NCI-H128 (cell line): Measurements from ENCODE around the gene SERP1.
"Not testable (repeated sequence)": the region's sequence is repeated elsewhere in the genome, so short reads cannot be mapped to it uniquely, and the experiment has no call there.

Experiments
- DNase-seq: peaks from one replicate; lab custom pipeline; 2025; ENCODE audit not compliant: unreplicated experiment; lab: John Stamatoyannopoulos, UW

Gene SERP1

DNA sequence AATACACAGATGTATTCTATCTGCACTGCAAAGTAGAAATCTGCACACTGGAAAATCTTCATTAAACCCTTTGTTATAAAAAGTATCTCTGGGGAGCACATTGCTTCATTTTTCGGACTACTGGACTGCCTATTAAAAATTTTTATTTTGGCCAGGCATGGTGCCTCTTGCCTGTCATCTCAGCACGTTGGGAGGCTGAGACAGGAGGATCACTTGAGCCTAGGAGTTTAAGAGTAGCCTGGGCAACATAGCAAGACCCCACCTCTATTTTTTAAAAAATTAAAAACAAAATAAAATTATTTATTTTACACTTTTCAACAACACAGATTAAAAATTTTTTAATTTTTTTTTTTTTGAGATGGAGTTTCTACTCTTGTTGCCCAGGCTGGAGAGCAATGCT, 6.0 kb downstream of the SERP1 start:
- no peak for DNase-seq

DNA sequence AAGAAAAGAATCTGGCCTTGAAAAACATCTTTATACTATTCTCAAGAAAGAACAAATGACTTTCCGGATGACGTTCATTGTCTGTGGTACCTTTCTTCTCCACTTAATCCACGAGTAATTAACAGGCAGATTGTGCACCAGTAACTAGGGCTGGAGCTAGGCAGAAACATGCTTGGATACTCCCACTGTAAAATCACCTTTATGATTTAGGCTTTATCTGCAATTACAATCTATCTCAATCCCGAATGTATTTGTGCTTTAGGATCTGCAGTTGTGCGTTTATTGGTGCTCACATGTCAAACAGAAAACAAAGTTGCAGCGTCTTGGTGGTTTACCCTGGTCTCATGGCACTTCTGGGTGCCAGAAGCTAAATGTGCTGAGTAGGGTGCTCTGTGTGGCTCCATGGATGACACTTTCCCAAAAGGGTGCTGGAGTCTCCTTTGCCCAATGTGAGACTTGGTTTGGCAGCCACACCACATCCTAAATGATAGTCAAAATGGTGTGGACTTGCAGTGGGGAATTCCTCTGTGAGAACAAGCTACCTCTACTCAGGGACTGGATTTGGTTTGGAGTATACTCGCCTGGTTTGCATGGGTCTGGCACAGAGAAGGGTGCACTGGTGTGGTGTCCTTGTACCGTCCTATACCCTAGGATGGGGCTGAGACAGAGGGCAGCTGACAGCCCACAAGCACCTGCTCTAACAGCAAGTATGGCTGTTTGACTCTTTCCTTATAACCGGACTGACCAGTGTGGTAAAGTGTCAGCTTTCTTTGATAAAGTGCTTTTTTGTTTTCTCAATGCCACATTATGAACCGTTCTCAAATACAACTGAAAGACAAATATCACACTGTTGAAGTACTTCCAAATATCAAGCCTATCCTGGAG, 7.7 kb downstream of the SERP1 start:
- DNase-seq = no peak

DNA sequence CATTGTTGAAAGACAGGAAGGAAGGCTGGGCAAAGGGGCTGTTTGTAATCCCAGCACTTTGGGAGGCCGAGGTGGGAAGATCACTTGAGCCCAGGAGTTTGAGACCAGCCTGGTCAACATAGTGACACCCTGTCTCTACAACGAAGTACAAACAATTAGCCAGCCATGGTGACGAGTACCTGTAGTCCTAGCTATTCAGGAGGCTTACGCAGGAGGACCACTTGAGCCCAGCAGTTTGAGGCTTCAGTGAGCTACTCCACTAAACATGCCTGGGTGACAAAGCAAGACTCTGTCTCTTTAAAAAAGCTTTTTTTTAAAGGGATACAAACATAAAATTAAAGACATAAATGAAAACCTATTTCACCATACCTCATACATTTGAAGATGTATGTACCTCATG, 11.1 kb downstream of the SERP1 start:
- no peak for DNase-seq

DNA sequence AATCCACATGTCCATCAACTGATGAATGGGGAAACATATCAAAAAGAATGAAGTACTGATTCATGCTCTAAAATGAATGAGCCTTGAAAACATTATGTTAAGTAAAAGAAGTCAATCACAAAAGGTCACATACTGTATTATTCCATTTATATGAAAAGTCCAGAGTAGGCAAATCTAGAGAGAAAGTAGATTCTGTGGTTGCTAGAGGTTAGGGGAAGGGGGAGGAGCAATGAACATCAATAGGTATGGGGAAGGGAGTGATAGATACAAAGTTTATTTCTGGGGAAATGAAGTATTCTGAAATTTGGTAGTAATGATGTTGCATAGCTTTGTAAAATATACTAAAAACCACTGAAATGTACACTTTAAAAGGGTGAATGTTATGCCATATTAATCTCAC, 14.5 kb downstream of the SERP1 start:
- no peak for DNase-seq

DNA sequence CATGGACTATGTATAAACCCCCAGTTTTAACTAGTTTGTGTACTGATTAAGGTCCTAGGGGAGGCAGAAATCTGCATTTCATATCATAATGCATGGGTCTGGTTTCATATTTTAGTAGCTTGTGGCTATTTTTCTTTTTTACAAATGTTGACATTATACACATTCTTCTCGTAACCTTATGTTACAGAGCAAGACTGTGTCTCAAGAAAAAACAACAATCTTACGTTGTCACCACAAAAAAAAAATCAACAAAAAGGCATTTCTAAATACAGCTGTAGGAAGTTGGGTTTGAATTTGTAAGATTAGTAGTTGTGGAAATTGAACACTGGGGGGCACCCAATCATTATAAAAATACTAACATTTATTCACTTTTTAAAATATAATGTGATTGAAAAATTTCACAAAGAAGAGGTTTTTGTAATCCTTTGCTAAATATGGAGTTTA, 17.9 kb downstream of the SERP1 start:
- no peak for DNase-seq

DNA sequence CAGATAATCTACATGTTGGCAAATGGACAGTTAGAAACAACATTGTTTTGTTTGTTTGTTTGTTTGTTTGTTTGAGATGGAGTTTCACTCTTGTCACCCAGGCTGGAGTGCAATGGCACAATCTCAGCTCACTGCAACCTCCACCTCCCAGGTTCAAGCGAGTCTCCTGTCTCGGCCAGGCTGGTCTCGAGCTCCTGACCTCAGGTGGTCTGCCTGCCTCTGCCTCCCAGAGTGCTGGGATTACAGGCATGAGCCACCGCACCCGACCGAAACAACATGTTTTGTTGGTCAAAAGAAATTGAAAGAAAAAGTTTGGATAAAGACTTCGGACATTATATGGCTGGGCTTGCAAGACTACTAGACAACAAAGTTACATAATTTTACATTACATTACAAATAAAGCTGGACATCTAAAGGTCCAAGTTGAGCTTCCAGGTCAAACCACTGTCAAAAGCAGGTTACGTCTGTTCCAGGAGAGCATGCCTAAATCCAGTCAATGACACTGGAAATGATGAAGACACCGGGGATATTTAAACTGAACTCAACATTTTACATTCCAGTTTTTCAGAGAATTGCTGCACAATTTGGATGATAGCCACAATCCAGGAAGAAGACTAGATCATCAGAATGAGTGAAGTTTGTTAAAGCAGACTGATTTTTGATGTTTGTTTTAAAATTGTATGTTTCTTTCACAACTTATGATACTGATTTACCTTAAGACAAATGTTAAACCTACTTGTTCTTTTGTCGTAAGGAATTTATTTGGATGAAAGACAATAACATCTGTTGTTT, 18.6 kb downstream of the SERP1 start:
- DNase-seq = no peak

DNA sequence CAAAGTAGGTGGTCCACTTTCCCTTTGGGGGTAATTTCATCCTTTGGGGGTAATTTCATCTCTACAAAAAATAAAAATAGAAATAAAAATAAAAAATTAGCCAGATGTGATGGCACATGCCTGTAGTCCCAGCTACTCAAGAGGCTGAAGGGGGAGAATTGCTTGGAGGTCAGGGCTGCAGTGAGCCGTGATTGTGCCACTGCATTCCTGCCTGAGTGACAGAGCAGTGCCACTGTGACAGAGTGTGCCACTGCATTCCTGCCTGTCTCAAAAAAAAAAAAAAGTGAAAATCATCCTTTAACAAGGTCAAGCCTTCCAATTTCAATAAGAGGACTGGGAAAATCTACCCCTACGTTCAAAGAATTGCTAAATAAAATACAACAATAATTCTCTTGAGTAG, 22.8 kb downstream of the SERP1 start:
- no peak for DNase-seq

DNA sequence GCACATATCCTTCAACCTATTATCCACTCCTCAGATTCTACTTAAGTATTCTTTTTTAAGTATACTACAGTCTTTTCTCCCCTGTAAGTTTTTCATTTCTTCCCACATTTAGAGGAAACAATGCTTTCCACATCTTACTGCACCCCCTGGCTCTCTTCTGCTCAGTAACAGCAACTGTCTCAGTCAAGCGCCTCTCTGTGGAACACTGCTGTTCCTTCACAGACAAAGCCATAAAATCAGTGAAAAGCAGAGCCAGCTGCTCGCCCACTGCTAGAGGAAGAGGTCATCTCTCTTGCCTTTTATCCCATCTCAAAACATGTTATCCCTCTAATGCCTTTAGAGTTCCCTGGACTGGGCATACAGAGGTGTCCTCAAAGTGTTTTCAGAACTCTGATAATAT, 24.8 kb downstream of the SERP1 start:
- no peak for DNase-seq

DNA sequence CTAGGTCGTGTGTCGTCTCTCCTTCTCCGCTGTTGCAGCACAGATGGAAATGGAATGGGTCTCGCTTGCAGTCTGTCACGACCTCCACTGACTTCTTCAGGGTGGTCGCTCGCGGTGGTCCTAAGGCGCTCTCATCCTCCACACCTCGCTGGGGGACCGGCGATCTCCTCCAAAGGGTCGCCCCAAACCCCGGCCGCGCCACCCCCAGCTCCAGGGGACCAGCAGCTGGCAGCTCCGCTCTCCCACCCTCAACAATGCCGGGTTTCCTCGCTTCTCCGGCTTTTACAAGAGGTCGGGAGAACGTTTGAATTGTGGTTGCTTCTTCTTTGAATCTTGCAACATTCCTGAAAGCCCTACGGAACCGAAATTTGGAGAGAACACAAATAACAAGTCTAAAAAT, 25.9 kb downstream of the SERP1 start:
- no peak for DNase-seq

DNA sequence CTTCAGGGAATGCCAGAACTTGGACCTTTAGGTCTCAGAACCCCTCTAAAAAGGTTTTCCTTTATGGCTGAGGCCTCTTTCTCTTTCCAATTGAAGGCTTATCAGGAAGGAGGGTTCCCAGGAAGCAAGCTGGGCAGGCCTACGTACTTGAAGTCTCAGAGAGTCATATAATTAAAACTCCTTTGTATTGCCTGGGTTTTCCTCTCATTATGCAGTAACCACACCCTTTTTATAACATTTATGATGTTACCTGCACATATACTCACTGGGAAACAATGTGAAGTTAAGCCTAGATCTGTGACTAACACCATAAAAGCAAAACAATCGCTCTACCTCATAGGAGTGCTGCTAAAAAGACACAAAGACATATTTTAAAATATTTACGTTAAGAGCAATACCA, 27.3 kb downstream of the SERP1 start:
- DNase-seq = no peak

DNA sequence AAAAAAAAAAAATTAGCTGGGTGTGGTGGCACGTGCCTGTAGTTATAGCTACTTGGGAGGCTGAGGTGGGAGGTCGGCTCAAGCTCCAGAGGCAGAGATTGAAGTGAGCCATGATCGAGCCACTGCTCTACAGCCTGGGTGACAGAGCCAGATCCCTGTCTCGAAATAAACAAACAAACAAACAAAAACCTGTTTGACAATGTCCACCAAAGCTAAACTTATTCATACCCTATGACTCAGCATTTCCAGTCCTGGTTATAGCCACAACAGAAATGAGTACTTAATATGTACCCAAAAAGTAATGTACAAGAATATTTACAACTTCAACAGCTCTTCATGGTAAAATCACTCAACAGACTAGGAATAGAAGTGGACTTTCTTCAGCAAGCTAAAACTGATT, 31.1 kb downstream of the SERP1 start:
- no peak for DNase-seq

DNA sequence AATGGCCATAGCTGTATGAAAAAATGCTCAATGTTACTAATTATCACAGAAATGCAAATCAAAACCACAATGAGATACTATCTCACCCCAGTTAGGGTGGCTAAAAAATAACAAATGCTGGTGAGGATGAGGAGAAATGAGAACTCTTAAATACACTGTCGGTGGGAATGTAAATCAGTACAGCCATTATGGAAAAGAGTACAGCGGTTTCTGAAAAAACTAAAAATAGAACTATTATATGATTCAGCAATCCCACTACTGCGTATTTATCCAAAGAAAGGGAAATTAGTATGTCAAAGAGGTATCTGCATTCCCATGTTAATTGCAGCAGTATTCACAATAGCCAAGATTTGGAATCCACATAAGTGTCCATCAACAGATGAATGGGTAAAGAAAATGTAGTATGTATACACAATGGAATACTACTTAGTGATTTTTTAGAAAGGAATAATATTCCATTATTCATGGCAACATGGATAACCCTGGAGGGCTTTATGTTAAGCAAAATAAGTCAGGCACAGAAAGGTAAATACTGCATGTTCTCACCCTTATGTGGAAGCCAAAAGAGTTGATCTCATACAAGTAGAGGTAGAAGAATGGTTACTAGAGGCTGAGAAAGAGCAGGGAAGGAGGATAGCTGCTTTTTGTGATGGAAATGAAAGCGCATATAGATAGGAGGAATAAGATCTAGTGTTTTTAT, 35.0 kb downstream of the SERP1 start:
- no peak for DNase-seq

DNA sequence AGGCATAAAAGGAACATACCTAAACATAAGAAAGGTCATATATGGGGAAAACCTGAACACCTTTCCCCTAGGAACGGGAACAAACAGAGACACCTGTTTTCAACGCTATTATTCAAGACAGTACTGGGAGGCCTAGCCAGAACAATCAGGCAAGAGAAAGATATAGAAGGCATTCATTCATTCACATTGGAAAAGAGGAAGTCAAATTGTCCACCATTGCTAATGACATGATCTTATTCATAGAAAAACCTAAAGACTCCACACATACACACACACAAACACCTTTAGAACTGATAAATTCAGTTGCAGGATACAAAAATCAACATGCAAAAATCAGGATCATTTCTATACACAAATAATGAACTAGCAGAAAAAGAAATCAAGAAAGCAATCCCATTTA, 36.5 kb downstream of the SERP1 start:
- DNase-seq = no peak

DNA sequence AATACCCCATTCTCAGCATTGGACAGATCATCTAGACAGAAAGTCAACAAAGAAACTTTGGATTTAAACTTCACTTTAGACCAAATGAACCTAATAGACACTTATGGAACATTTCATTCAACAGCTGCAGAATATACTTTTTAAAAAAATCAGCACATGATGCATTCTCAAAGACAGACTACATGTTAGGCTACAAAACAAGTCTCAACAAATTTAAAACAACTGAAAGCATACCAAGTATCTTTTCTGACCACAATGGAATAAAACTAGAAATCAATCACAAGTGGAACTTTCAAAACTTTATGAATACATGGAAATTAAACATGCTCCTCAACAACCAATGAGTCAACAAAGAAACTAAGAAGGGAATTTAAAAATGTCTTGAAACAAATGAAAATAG, 37.9 kb downstream of the SERP1 start:
- DNase-seq = no peak

DNA sequence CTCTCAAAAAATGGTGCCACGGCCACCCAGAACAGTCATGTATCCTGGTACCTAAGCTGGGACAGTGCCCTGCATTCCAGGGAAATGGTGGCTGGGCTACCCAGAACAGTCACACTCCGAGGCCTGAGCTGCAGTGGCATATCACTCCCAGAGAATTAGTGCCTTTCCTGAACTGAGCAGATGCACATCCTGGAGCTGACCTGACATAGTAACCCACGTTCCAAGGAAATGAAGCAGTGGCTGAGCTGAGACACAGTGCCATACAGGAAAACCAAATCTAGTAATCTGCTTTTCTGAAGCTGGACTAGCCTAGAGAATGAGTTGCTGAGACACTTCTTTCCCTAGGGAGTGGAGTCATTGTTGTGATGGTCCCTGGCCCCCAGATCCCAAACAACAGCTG, 41.8 kb downstream of the SERP1 start:
- no peak for DNase-seq

DNA sequence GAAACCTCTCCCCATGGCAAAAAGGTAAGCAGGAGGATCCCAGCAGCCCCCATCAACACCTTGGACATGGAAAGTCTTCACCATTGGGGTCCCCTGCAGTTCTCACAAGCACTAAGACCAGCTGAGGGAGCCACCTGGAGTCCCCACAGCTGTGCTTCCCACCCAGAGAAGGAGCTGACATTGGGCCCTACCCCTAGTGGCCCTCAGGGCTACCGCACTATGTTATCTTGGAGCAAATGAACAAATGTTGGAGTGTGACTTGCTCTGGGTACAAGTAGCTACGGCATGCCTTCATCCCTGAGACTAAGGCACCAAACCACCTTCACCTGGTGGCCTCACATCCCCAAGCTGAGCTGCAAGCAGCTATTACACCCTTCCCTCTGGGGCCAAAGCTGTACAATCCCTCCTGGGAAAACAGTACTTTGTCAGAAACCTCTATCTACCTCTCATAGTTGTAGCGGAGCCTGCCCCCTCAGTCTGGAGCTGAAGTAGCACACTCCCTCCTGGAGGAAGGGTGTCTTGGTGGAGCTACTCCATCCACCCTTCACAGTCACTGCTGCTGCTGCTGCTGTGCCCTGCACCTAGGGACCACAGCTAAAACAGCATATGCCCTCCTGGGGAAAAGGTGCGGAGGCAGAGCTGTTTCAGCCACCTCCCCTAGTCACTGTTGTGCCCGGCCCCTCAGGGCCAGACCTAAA, 42.7 kb downstream of the SERP1 start:
- no peak for DNase-seq

DNA sequence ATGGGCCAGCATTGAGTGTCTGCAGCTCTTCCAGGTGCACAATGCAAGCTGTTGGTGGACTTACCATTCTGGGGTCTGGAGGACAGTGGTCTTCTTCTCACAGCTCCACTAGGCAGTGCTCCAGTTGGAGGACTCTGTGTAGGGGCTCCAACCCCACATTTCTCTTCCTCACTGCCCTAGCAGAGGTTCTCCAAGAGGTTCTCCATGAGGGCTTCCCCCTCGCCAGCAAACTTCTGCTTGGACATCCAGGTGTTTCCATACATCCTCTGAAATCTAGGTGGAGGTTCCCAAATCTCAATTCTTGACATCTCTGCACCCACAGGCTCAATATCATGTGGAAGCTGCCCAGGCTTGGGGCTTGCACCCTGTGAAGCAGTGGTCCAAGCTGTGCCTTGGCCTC, 45.3 kb downstream of the SERP1 start:
- DNase-seq = not testable (repeated sequence)

DNA sequence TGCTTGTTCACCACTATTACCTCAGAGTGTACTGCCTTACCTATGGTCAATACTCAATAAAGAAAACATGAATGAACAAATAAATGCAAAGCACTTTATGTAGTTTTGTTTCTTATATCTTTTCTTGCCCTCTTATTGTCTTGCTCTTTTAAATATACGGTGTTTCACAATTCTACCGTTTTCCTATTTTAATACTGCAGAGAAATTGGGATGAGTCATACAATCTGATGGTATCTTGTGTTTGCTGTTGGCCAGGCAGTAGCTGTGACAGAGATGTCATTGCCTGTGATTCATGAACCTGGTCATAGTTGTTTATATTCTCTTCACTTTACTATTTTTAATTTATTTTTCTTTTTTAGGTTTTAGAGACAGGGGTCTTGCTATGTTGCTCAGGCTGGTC, 48.3 kb downstream of the SERP1 start:
- DNase-seq = no peak

DNA sequence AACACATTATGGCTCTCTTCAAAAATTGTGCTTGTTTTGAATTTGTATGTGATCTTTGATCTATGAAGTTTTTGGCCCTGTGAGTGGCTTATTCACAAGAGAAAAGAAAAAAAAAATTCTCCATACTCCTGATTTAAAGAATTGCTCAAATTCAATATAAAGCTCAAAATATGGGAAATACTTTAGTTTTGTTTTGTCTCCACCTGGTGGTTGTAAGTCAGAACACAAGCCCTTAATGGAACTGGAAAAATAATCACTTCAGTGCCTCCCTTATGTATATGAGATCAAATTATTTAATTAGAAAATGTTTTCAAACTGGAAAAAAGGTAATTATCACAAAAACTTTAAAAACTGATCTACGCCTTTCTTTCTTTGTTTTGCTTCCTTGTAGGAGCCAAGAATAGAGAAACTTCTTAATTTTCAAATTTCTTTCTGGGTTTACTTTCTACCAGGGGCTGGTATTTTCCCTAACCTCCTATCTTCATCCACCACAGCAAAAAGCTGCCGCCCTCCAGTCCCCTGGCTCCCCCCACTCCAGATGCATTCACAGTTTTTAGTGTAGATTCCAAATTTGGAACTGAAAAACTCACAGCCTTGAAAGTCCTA, 50.6 kb downstream of the SERP1 start:
- peak; percentile 54 for DNase-seq

DNA sequence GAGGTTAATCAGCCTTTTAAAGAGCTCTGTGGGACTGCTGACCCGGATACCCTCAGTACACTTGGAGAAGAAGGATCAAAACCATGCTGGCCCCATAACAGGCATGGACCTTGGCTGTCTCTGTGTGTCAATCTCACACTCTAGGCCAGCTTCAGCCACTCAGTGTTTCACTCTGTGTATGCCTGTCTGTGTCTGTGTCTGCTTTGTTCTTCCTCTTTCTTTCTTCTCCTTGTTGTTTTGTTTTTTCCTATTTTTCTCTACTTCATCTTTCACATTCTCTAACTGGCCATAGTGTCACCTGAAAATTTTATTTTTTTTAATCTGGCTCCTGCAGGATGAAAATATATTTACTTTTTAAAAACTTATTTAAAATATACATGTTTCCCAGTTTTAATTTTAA, 51.1 kb downstream of the SERP1 start:
- no peak for DNase-seq
